Activated T-cell treated with anti-CD3 and anti-CD28 coated beads, Interleukin-2, amount 50 U/mL, for 72 hours (primary cell): ENCODE measurements around the gene E2F3. TPM values are rescaled to one million over a fixed set of nuclear protein-coding genes. Genes with fewer than 3 reads are reported as not detected.

Experiments used
- ATAC-seq, 2 donors: fragments of 150-1000 bp; cut with Tn5 transposase; replicated peaks in 1 of 2; 2 replicates each; pipeline ENCODE4 v1.10.0; 2021; ENCODE audit warnings: moderate library complexity in 2 of 2, mild to moderate bottlenecking in 1 of 2
- DNase-seq, 2 donors: peaks; one replicate each; pipeline ENCODE4 v3.0.0; 2021 to 2022; ENCODE audit warnings: mixed read lengths in 1 of 2
- H3K27ac Mint-ChIP-seq: one replicate; pipeline ENCODE4 v1.8.0; 2022; ENCODE audit warnings: mild to moderate bottlenecking, moderate library complexity, mixed read lengths
- H3K27me3 Mint-ChIP-seq: one replicate; pipeline ENCODE4 v1.8.0; 2022; ENCODE audit warnings: low read depth, mixed read lengths
- H3K36me3 Mint-ChIP-seq, 2 donors: one replicate each; pipeline ENCODE4 v1.8.0; 2022; ENCODE audit warnings: mixed read lengths in 2 of 2, mild to moderate bottlenecking in 1 of 2; ENCODE audit not compliant: insufficient read depth in 2 of 2
- H3K4me1 Mint-ChIP-seq: one replicate; pipeline ENCODE4 v1.8.0; 2022; ENCODE audit warnings: low read depth, mixed read lengths
- H3K4me3 Mint-ChIP-seq, 2 donors: one replicate each; pipeline ENCODE4 v1.8.0; 2022; ENCODE audit warnings: mild to moderate bottlenecking in 2 of 2, mixed read lengths in 2 of 2, moderate library complexity in 2 of 2
- H3K9me3 Mint-ChIP-seq, 2 donors: one replicate each; pipeline ENCODE4 v1.8.0; 2022; ENCODE audit warnings: mixed read lengths in 2 of 2
- total RNA-seq, 2 donors: library from RNA; stranded (reverse); gene quantifications; one replicate each; pipeline ENCODE4 v1.2.3, GENCODE V29; 2022

E2F3 gene
- total RNA-seq, 2 donors from 2014 or later, result 17.5 to 18.0 TPM

- H3K4me3 Mint-ChIP-seq, result no peak overlapping the region
- H3K27ac Mint-ChIP-seq, result no peak overlapping the region
- DNase-seq (no peak), ATAC-seq (no peak)
- H3K27me3 Mint-ChIP-seq, result no peaks in the 10 kb centered on the region
- H3K4me1 Mint-ChIP-seq, result peaks cover 23% of the 10 kb centered on the region
- H3K36me3 Mint-ChIP-seq, result peaks cover 3 to 14% of the 10 kb centered on the region in 2 donors
- H3K9me3 Mint-ChIP-seq, result no peaks in the 10 kb centered on the region
These were observed 24.8 kb downstream of the E2F3 start for GRCh38 chr6:20426177-20427082.

GRCh38 chr6:20427856-20428255 lies 26.2 kb downstream of the E2F3 start:
- H3K36me3 Mint-ChIP-seq, result peaks cover 5 to 17% of the 10 kb centered on the region in 2 donors
- H3K27ac Mint-ChIP-seq, result no peak overlapping the region
- ATAC-seq, result no peak

GRCh38 chr6:20432692-20433091 lies 31.0 kb downstream of the E2F3 start:
- no peak overlapping the region for H3K4me3 Mint-ChIP-seq
- H3K4me1 Mint-ChIP-seq, result peaks cover 11% of the 10 kb centered on the region
- peaks cover 2% of the 10 kb centered on the region in 2 donors for H3K9me3 Mint-ChIP-seq
- DNase-seq, result no peak
- H3K27ac Mint-ChIP-seq, result no peak overlapping the region
- no peak for ATAC-seq
- H3K36me3 Mint-ChIP-seq, result peaks cover 10 to 23% of the 10 kb centered on the region in 2 donors
- no peaks in the 10 kb centered on the region for H3K27me3 Mint-ChIP-seq

More at GRCh38 chr6:20427856-20428255, 26.2 kb downstream of the E2F3 start:
- no peak for DNase-seq
- H3K27me3 Mint-ChIP-seq, result no peaks in the 10 kb centered on the region
- H3K9me3 Mint-ChIP-seq, result no peaks in the 10 kb centered on the region
- H3K4me3 Mint-ChIP-seq, result no peak overlapping the region
- H3K4me1 Mint-ChIP-seq, result peaks cover 31% of the 10 kb centered on the region

GRCh38 chr6:20433321-20433720 lies 31.6 kb downstream of the E2F3 start:
- H3K27me3 Mint-ChIP-seq, result no peaks in the 10 kb centered on the region
- no peak overlapping the region for H3K4me3 Mint-ChIP-seq
- peaks cover 8% of the 10 kb centered on the region for H3K4me1 Mint-ChIP-seq
- ATAC-seq, result no peak
- no peak overlapping the region for H3K27ac Mint-ChIP-seq
- DNase-seq, result no peak
- H3K9me3 Mint-ChIP-seq, result peaks cover 2% of the 10 kb centered on the region in 2 donors
- H3K36me3 Mint-ChIP-seq, result peaks cover 10 to 23% of the 10 kb centered on the region in 2 donors

GRCh38 chr6:20433929-20434328 lies 32.2 kb downstream of the E2F3 start:
- peaks cover 10 to 23% of the 10 kb centered on the region in 2 donors for H3K36me3 Mint-ChIP-seq
- H3K27ac Mint-ChIP-seq, result no peak overlapping the region
- H3K4me3 Mint-ChIP-seq, result no peak overlapping the region
- no peak for DNase-seq
- ATAC-seq, result no peak
- H3K27me3 Mint-ChIP-seq, result no peaks in the 10 kb centered on the region
- peaks cover 8% of the 10 kb centered on the region for H3K4me1 Mint-ChIP-seq
- peaks cover 2% of the 10 kb centered on the region in 2 donors for H3K9me3 Mint-ChIP-seq

- no peak for ATAC-seq
- H3K9me3 Mint-ChIP-seq, result peaks cover 2% of the 10 kb centered on the region in 2 donors
- DNase-seq, result no peak
- H3K36me3 Mint-ChIP-seq, result peaks cover 10 to 23% of the 10 kb centered on the region in 2 donors
- no peak overlapping the region for H3K4me3 Mint-ChIP-seq
- H3K27ac Mint-ChIP-seq, result no peak overlapping the region
- H3K4me1 Mint-ChIP-seq, result peaks cover 8% of the 10 kb centered on the region
- no peaks in the 10 kb centered on the region for H3K27me3 Mint-ChIP-seq
These were observed 33.1 kb downstream of the E2F3 start for GRCh38 chr6:20434766-20435165.

GRCh38 chr6:20436719-20437118 lies 35.0 kb downstream of the E2F3 start:
- Mint-ChIP-seq H3K4me3 (no peak overlapping the region), H3K27me3 (no peaks in the 10 kb centered on the region), H3K27ac (no peak overlapping the region), H3K9me3 (peaks cover 2% of the 10 kb centered on the region in 2 donors), H3K36me3 (peaks cover 12 to 24% of the 10 kb centered on the region in 2 donors), H3K4me1 (peaks cover 8% of the 10 kb centered on the region)
- no peak for ATAC-seq
- DNase-seq, result no peak

GRCh38 chr6:20437639-20438038 lies 36.0 kb downstream of the E2F3 start:
- Mint-ChIP-seq H3K36me3 (peaks cover 10 to 21% of the 10 kb centered on the region in 2 donors), H3K27ac (no peak overlapping the region), H3K4me1 (peaks cover 3% of the 10 kb centered on the region), H3K27me3 (no peaks in the 10 kb centered on the region), H3K9me3 (peaks cover 2% of the 10 kb centered on the region in 2 donors), H3K4me3 (no peak overlapping the region)
- ATAC-seq (no peak), DNase-seq (no peak)

GRCh38 chr6:20438462-20439070 lies 36.9 kb downstream of the E2F3 start:
- H3K36me3 Mint-ChIP-seq, result peaks cover 6 to 18% of the 10 kb centered on the region in 2 donors
- H3K27me3 Mint-ChIP-seq, result no peaks in the 10 kb centered on the region
- DNase-seq (no peak), ATAC-seq (no peak)
- no peak overlapping the region for H3K4me3 Mint-ChIP-seq
- H3K27ac Mint-ChIP-seq, result no peak overlapping the region
- no peaks in the 10 kb centered on the region for H3K4me1 Mint-ChIP-seq
- peaks cover 2% of the 10 kb centered on the region in 2 donors for H3K9me3 Mint-ChIP-seq

- Mint-ChIP-seq H3K4me1 (peaks cover 5% of the 10 kb centered on the region), H3K4me3 (no peak overlapping the region), H3K27me3 (no peaks in the 10 kb centered on the region), H3K27ac (no peak overlapping the region), H3K9me3 (peaks cover 1 to 2% of the 10 kb centered on the region in 2 donors), H3K36me3 (peaks cover 6 to 22% of the 10 kb centered on the region in 2 donors)
- DNase-seq (no peak), ATAC-seq (no peak)
These were observed 37.9 kb downstream of the E2F3 start for GRCh38 chr6:20439558-20439957.

- no peak for ATAC-seq
- H3K4me3 Mint-ChIP-seq, result no peak overlapping the region
- H3K36me3 Mint-ChIP-seq, result peaks cover 4 to 25% of the 10 kb centered on the region in 2 donors
- no peaks in the 10 kb centered on the region for H3K27me3 Mint-ChIP-seq
- H3K9me3 Mint-ChIP-seq, result peaks cover 0 to 2% of the 10 kb centered on the region in 2 donors
- no peak for DNase-seq
- H3K4me1 Mint-ChIP-seq, result peaks cover 10% of the 10 kb centered on the region
- H3K27ac Mint-ChIP-seq, result peak overlapping the region; percentile 44
These were observed 38.6 kb downstream of the E2F3 start for GRCh38 chr6:20440296-20440695.

- Mint-ChIP-seq H3K27ac (no peak overlapping the region), H3K36me3 (peaks cover 4 to 23% of the 10 kb centered on the region in 2 donors), H3K27me3 (no peaks in the 10 kb centered on the region), H3K4me1 (peaks cover 10% of the 10 kb centered on the region), H3K4me3 (no peak overlapping the region), H3K9me3 (peaks cover 0 to under 1% of the 10 kb centered on the region in 2 donors)
- ATAC-seq, result no peak
- no peak for DNase-seq
These were observed 39.6 kb downstream of the E2F3 start for GRCh38 chr6:20441236-20441635.

- Mint-ChIP-seq H3K27ac (no peak overlapping the region), H3K4me1 (peaks cover 13% of the 10 kb centered on the region), H3K27me3 (no peaks in the 10 kb centered on the region), H3K36me3 (peaks cover 4 to 21% of the 10 kb centered on the region in 2 donors), H3K9me3 (no peaks in the 10 kb centered on the region), H3K4me3 (no peak overlapping the region)
- ATAC-seq, result no peak
- no peak for DNase-seq
These were observed 40.2 kb downstream of the E2F3 start for GRCh38 chr6:20441921-20442320.
